Nephron progenitor cell (in vitro differentiated cells): Measurements from ENCODE around the gene SEC14L1.
"Not testable (repeated sequence)": the region's sequence is repeated elsewhere in the genome, so short reads cannot be mapped to it uniquely, and the experiment has no call there.

Source experiments
- DNase-seq: peaks from one replicate; pipeline ENCODE4 v3.0.0; 2021
- H3K27ac Mint-ChIP-seq: 2 replicates; pipeline ENCODE4 v1.8.0; 2021; ENCODE audit warnings: mild to moderate bottlenecking, moderate library complexity, mixed read lengths
- H3K27me3 Mint-ChIP-seq: 2 replicates; pipeline ENCODE4 v1.8.0; 2021; ENCODE audit warnings: mild to moderate bottlenecking, low read depth, mixed read lengths; ENCODE audit not compliant: poor library complexity
- H3K36me3 Mint-ChIP-seq: 2 replicates; pipeline ENCODE4 v1.8.0; 2021; ENCODE audit warnings: low read depth, mixed read lengths
- H3K4me1 Mint-ChIP-seq: 2 replicates; pipeline ENCODE4 v1.8.0; 2021; ENCODE audit warnings: mixed read lengths
- H3K4me3 Mint-ChIP-seq: 2 replicates; pipeline ENCODE4 v1.8.0; 2021; ENCODE audit warnings: mild to moderate bottlenecking, moderate library complexity, mixed read lengths
- H3K9me3 Mint-ChIP-seq: 2 replicates; pipeline ENCODE4 v1.8.0; 2021; ENCODE audit warnings: mild to moderate bottlenecking, moderate library complexity, mixed read lengths
- TF ChIP-seq, protein P1 (sequence below): fragments of 200-600 bp; sonication (generic); IDR thresholded peaks from 2 replicates; pipeline ENCODE4 v1.5.0; 2021; ENCODE audit warnings: antibody characterized with exemption

Gene SEC14L1

DNA sequence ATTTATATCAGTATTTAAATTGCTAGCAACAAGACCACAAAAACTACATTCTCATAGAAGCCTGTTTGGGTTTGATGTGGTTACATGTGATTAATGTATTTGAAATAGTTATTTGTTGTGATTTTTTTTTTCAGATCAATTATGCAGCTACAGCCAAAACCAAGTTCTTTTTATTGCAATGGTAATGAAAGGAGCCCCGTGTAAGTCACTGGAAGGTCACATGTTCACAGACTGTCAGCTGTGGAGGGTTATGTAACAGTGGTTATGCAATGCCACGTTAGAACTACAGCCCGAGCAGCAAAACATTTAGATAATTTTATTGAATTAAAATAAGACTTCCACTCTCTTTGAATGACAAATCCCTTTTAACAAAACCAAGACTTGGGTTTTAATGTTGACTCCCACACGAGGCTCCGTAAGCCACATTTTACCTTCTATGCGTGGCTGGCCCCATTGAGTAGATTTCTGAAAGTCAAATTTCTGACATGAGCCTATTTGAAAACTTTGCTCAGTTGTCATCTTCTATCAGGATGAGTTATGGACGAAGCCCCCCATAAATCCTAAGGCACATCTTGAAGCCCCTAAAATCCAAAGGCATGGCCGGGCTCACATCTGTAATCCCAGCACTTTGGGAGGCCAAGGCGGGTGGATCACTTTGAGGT is 41.8 kb upstream of the SEC14L1 start:
- no peak overlapping the region for H3K4me3 Mint-ChIP-seq
- H3K27ac Mint-ChIP-seq = peak overlapping the region; percentile 22
- no peak for DNase-seq

DNA sequence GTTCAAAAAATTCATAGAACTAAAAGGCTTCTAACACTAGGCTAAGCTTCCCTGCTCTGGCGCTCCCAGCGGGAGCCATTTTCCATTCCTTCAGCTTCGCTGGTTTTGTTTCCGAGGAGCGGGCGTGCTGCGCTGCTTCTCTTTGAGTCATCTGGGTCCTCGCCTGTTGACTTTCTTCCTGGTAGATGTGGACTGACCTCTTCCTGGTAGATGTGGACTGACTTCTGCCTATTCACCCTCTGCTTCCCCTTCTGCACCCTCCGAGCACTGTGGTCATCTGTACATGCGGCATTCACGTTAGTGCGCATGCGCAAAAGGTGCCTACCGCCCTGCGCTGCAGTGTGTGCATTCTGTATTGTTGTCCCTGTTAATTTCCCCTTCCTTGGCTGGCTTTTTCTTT is 40.8 kb upstream of the SEC14L1 start:
- peaks cover 55% of the 10 kb centered on the region for H3K4me1 Mint-ChIP-seq
- H3K9me3 Mint-ChIP-seq = no peaks in the 10 kb centered on the region
- TF ChIP-seq, protein P1, sequence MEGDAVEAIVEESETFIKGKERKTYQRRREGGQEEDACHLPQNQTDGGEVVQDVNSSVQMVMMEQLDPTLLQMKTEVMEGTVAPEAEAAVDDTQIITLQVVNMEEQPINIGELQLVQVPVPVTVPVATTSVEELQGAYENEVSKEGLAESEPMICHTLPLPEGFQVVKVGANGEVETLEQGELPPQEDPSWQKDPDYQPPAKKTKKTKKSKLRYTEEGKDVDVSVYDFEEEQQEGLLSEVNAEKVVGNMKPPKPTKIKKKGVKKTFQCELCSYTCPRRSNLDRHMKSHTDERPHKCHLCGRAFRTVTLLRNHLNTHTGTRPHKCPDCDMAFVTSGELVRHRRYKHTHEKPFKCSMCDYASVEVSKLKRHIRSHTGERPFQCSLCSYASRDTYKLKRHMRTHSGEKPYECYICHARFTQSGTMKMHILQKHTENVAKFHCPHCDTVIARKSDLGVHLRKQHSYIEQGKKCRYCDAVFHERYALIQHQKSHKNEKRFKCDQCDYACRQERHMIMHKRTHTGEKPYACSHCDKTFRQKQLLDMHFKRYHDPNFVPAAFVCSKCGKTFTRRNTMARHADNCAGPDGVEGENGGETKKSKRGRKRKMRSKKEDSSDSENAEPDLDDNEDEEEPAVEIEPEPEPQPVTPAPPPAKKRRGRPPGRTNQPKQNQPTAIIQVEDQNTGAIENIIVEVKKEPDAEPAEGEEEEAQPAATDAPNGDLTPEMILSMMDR = no peak
- no peak for DNase-seq
- H3K27ac Mint-ChIP-seq = peak overlapping the region; percentile 53
- peaks cover 31% of the 10 kb centered on the region for H3K36me3 Mint-ChIP-seq
- no peaks in the 10 kb centered on the region for H3K27me3 Mint-ChIP-seq
- no peak overlapping the region for H3K4me3 Mint-ChIP-seq

More for the DNA sequence above, 41.8 kb upstream of the SEC14L1 start:
- Mint-ChIP-seq H3K27me3 (no peaks in the 10 kb centered on the region), H3K9me3 (no peaks in the 10 kb centered on the region), H3K36me3 (peaks cover 35% of the 10 kb centered on the region), H3K4me1 (peaks cover 49% of the 10 kb centered on the region)
- TF ChIP-seq, protein P1 = no peak

DNA sequence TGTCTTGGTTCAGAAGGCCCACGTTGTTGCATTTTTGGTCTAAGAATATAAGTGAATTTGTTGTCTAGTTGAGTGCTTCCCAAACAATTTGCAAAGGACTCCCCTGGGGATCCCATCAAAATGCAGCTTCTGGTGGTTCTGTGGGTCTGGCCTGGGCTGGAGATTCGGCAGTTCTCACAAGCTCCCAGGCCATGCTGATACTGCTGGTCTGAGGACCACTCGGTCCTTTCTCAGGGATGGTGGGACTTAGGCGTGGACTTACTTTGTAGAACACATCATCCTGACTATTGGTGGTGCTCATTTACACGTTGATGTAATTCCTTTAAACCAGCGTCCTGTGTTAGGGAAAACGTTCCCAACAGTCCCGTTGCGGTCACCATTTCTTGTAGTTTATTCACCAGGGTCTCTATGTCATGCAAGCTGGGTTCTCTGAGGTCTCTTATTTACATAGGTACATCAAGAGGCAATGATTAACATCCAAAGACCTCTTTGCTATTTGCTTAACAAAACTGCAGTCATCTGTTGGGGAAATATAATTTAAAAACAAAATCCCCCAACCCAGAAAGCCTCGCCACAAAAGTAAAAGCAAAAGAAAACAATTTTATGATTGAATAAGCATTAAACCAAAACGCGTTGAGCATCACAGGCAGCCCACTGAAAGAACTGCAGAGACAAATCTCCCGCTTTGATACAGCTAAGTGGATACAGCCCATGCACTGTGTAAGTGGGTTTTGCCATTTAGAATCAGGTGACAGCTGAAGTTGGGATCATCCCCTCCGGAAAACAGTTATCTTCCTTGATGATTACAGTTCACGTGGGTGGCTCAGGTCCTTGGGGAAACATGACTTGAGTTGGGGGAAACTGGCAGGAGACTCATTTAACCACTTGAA is 39.0 kb upstream of the SEC14L1 start:
- Mint-ChIP-seq H3K4me1 (peaks cover 63% of the 10 kb centered on the region), H3K36me3 (peaks cover 29% of the 10 kb centered on the region), H3K4me3 (no peak overlapping the region), H3K27ac (peak overlapping the region; percentile 54), H3K27me3 (no peaks in the 10 kb centered on the region), H3K9me3 (no peaks in the 10 kb centered on the region)
- TF ChIP-seq, protein P1 = no peak
- DNase-seq = no peak

DNA sequence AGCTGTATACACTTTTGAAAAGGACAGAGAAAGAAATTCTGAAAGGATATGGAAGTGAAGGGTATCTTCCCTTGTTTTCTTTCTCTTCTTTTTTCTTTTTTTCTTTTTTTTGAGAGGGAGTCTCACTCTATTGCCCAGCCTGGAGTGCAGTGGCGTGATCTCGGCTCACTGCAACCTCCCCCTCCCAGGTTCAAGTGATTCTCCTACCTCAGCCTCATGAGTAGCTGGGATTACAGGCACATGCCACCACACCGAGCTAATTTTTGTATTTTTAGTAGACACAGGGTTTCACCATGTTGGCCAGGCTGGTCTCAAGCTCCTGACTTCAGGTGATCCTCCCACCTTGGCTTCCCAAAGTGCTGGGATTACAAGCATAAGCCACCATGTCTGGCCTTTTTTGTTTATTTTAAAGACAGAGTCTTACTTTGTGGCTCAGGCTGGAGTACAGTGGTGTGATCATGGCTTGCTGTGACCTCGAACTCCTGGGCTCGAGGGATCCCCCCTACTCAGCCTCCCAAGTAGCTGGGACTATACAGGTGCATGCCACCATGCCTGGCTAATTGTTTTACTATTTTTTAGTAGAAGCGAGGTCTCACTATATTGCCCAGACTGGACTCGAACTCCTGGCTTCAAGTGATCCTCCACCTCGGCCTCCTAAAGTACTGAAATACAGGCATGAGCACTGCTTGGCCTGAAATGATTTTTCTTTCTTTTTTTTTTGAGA is 38.2 kb upstream of the SEC14L1 start:
- peaks cover 66% of the 10 kb centered on the region for H3K4me1 Mint-ChIP-seq
- H3K9me3 Mint-ChIP-seq, H3K4me3 Mint-ChIP-seq, H3K27me3 Mint-ChIP-seq, DNase-seq: not testable (repeated sequence)
- H3K27ac Mint-ChIP-seq = peak overlapping the region; percentile 54
- H3K36me3 Mint-ChIP-seq = peaks cover 25% of the 10 kb centered on the region

DNA sequence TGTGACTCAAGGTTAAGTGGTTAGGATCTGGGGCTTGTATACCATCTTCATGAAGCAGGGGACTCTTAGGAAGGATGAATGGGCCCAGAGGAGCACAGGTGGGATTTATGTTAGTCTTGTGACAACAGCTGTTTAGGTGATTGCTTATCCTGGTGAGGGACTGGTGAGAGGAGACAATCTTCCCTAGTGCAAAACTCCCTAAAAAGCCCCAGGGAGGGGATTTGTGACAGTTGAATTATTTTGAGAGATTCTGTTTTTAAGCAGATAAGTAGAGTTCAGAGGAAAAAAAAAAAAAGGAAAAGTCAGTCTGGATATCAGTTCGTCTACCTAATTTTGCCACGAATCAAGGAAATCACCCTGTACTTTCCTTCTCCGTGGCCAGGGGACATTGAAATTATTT is 35.1 kb upstream of the SEC14L1 start:
- peak overlapping the region; percentile 74 for H3K27ac Mint-ChIP-seq

More for the DNA sequence above, 35.1 kb upstream of the SEC14L1 start:
- Mint-ChIP-seq H3K27me3 (peaks cover 5% of the 10 kb centered on the region), H3K36me3 (peaks cover 4% of the 10 kb centered on the region), H3K9me3 (no peaks in the 10 kb centered on the region), H3K4me1 (peaks cover 59% of the 10 kb centered on the region), H3K4me3 (no peak overlapping the region)
- TF ChIP-seq, protein P1 = no peak
- no peak for DNase-seq
